Thoracic aorta (tissue), 2 donors: ENCODE measurements around the gene OR3A2. TPM values are rescaled to one million over a fixed set of nuclear protein-coding genes. Genes with fewer than 3 reads are reported as not detected.

Experiments used
- ATAC-seq: fragments of 150-250 bp; one replicate; pipeline ENCODE4 v1.8.0; 2017; ENCODE audit warnings: low read depth; ENCODE audit not compliant: insufficient number of reproducible peaks, low FRiP score
- DNase-seq: peaks from one replicate; pipeline ENCODE4 v3.0.0-alpha.2; 2020; ENCODE audit warnings: low spot score
- H3K27ac ChIP-seq, 2 donors: fragments of 200-600 bp; sonication (generic); 1 replicate in 1 of 2; 2 replicates in 1 of 2; pipeline ENCODE4 v1.5.1; 2016; ENCODE audit warnings: mild to moderate bottlenecking in 2 of 2, moderate library complexity in 2 of 2
- H3K27me3 ChIP-seq: fragments of 200-600 bp; sonication (generic); replicated peaks from 2 replicates; pipeline ENCODE4 v1.6.0; 2016; ENCODE audit warnings: mild to moderate bottlenecking; ENCODE audit not compliant: insufficient read depth
- H3K36me3 ChIP-seq: fragments of 200-600 bp; sonication (generic); one replicate; pipeline ENCODE4 v1.5.1; 2016
- H3K4me1 ChIP-seq, 2 donors: fragments of 200-600 bp; sonication (generic); 1 replicate in 1 of 2; 2 replicates in 1 of 2; pipeline versions ENCODE4 v1.5.1 to v1.6.0; 2016; ENCODE audit warnings: low read depth in 2 of 2, mild to moderate bottlenecking in 1 of 2; ENCODE audit not compliant: control insufficient read depth in 1 of 2
- H3K4me3 ChIP-seq: fragments of 200-600 bp; sonication (generic); 2 replicates; pipeline ENCODE4 v1.5.1; 2016; ENCODE audit warnings: mild to moderate bottlenecking
- H3K9me3 ChIP-seq: fragments of 200-600 bp; sonication (generic); 2 replicates; pipeline ENCODE4 v1.5.1; 2016
- total RNA-seq, 2 donors: library from RNA; depleted of rRNA; stranded (reverse); fragments of >200 nt; gene quantifications; one replicate each; pipeline versions ENCODE4 v1.1.0 to v1.2.3, GENCODE V29; 2016
- TF ChIP-seq, protein P1 (sequence below): fragments of 200-600 bp; sonication (generic); IDR thresholded peaks from one replicate; pipeline ENCODE4 v1.5.1; 2019; ENCODE audit warnings: antibody characterized with exemption

OR3A2 gene
- total RNA-seq, 2 donors from 2014 or later = 0.49 to 0.68 TPM

- DNase-seq (no peak), ATAC-seq (no peak)
- Histone ChIP-seq H3K4me1 (no peaks in the 10 kb centered on the region), H3K27ac (no peak overlapping the region), H3K27me3 (no peaks in the 10 kb centered on the region), H3K4me3 (no peak overlapping the region), H3K9me3 (no peaks in the 10 kb centered on the region), H3K36me3 (no peaks in the 10 kb centered on the region)
- TF ChIP-seq, protein P1, sequence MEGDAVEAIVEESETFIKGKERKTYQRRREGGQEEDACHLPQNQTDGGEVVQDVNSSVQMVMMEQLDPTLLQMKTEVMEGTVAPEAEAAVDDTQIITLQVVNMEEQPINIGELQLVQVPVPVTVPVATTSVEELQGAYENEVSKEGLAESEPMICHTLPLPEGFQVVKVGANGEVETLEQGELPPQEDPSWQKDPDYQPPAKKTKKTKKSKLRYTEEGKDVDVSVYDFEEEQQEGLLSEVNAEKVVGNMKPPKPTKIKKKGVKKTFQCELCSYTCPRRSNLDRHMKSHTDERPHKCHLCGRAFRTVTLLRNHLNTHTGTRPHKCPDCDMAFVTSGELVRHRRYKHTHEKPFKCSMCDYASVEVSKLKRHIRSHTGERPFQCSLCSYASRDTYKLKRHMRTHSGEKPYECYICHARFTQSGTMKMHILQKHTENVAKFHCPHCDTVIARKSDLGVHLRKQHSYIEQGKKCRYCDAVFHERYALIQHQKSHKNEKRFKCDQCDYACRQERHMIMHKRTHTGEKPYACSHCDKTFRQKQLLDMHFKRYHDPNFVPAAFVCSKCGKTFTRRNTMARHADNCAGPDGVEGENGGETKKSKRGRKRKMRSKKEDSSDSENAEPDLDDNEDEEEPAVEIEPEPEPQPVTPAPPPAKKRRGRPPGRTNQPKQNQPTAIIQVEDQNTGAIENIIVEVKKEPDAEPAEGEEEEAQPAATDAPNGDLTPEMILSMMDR = no peak
Observed at GRCh38 chr17:3282901-3283300, 103.2 kb downstream of the OR3A2 start.

DNA sequence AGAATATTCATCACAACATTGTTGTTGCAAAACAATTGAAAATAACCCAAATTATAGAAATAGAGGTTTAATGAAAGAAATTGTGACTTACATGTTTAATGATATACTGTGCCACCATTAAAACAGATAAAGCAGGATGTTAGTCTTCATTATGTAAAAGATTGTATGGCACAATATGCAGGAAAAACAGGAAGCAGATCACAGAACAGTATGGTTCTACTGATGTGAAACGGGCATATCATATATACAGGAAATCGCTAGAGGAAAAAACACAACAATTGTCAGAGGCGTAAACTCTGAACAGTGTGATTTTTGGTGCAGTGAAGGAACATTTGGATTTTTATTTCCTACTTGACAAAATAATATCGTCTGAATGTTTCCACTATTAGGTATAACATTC is 110.0 kb downstream of the OR3A2 start:
- Histone ChIP-seq H3K4me1 (no peaks in the 10 kb centered on the region), H3K36me3 (no peaks in the 10 kb centered on the region), H3K27ac (no peak overlapping the region), H3K4me3 (no peak overlapping the region), H3K9me3 (no peaks in the 10 kb centered on the region), H3K27me3 (no peaks in the 10 kb centered on the region)
- ATAC-seq (no peak), DNase-seq (no peak)
- TF ChIP-seq, protein P1 = no peak

DNA sequence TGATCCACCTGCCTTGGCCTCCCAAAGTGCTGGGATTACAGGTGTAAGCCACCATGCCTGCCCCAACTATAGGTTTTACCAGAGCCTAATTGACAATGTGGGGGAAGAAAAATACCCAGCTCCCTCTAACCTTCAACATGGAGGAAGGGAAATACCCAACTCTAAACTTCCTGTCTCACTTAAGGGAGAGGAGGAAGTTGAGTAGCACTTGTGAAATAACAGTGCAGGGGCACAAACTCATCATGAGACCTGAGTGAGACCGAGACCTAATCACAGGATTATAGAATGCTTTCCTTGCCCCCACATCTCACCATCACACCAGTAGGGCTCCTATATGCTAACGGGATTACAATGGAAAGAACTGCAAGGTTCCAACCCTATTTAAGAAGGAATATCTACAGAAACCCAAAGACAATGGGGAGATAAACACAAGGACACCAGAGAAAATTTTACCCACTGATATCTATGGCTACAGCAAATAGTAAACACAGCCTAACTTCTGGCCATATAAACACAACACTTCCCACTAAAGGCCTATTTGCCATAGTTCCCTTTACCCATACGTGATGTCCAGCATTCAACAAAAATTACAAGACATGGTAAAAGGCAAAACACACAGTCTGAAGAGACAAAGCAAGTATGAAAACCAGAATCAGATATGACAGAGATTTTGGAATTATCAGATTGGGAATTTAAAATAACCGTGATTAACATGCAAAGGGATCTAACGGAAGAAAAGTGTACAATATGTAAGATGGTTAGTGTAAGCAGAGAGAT is 114.8 kb downstream of the OR3A2 start:
- DNase-seq = no peak
- Histone ChIP-seq H3K36me3 (no peaks in the 10 kb centered on the region), H3K9me3 (no peaks in the 10 kb centered on the region), H3K27ac (no peak overlapping the region), H3K4me1 (no peaks in the 10 kb centered on the region), H3K4me3 (no peak overlapping the region), H3K27me3 (no peaks in the 10 kb centered on the region)
- ATAC-seq = no peak
- TF ChIP-seq, protein P1 = no peak

DNA sequence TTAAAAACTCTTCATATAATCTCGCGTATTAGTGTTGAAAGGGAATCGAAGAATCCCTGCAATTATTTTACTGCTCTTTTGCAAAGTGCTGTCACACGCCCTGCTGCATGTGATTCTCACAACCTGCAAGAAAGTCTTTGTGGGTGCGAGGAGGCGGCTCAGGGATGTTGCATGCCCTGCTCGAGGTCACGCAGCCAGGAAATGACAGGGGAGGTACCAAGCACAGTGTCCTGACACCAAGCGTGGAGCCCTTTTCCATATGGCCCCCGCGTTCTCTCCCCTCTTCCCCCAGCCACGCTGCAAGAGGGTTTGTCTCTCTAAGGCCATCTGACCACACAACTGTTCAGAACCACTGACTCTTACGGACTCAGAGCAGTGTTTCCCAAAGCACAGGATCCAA is 125.5 kb downstream of the OR3A2 start:
- Histone ChIP-seq H3K27me3 (no peaks in the 10 kb centered on the region), H3K27ac (no peak overlapping the region), H3K36me3 (no peaks in the 10 kb centered on the region), H3K4me1 (no peaks in the 10 kb centered on the region), H3K9me3 (no peaks in the 10 kb centered on the region), H3K4me3 (no peak overlapping the region)
- TF ChIP-seq, protein P1 = no peak
- DNase-seq (no peak), ATAC-seq (no peak)

DNA sequence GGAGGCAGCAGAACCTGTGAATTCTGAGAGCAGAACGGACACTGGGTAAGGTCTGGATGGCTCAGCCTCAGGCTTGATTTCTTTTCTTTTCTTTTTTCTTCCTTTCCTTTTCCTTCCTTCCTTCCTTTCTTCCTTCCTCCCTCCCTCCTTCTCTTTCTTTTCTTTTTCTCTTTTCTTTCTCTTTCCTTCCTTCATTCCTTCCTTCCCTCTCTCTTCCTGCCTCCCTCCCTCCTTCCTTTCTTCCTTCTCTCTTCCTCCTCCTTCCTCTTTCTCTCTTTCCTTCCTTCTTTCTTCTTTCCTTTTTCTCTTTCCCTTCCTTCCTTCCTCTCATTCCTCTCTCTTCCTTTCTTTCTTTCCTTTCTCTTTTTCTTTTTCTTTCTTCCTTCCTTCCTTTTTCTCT is 125.9 kb downstream of the OR3A2 start:
- Histone ChIP-seq H3K36me3 (no peaks in the 10 kb centered on the region), H3K9me3 (no peaks in the 10 kb centered on the region), H3K4me1 (no peaks in the 10 kb centered on the region), H3K27me3 (no peaks in the 10 kb centered on the region), H3K27ac (no peak overlapping the region), H3K4me3 (no peak overlapping the region)
- TF ChIP-seq, protein P1 = no peak
- DNase-seq (no peak), ATAC-seq (no peak)
